Measurements from ENCODE around the gene RBM25. TPM values are rescaled to one million over a fixed set of nuclear protein-coding genes. Genes with fewer than 3 reads are reported as not detected.

The RBM25 gene
- 46.9 to 59.1 TPM (median 54.6 TPM) in 5 replicates for total RNA-seq (2022; extraction: Qiagen RNA extraction)

GRCh38 chr14:73058224-73058921, at the start of gene RBM25:
Gene RBM25 (plus strand): TSS chr14:73058534. CDS start chr14:73071642, 13,108 bp downstream.

GRCh38 chr14:73026845-73027542, 31.3 kb upstream of the RBM25 start, which contains the start of gene ZFYVE1:
Gene ZFYVE1 (minus strand): TSS chr14:73027106. CDS start chr14:73024508, 2,598 bp downstream.

DNA sequence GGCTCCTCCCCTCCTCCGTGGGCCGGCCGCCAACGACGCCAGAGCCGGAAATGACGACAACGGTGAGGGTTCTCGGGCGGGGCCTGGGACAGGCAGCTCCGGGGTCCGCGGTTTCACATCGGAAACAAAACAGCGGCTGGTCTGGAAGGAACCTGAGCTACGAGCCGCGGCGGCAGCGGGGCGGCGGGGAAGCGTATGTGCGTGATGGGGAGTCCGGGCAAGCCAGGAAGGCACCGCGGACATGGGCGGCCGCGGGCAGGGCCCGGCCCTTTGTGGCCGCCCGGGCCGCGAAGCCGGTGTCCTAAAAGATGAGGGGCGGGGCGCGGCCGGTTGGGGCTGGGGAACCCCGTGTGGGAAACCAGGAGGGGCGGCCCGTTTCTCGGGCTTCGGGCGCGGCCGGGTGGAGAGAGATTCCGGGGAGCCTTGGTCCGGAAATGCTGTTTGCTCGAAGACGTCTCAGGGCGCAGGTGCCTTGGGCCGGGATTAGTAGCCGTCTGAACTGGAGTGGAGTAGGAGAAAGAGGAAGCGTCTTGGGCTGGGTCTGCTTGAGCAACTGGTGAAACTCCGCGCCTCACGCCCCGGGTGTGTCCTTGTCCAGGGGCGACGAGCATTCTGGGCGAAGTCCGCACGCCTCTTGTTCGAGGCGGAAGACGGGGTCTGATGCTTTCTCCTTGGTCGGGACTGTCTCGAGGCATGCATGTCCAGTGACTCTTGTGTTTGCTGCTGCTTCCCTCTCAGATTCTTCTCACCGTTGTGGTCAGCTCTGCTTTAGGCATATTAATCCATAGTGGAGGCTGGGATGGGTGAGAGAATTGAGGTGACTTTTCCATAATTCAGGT, 78.3 kb downstream of the RBM25 start, which contains the start of gene PSEN1:
Gene PSEN1 (plus strand): TSS at position 121 of the 839 bp plus-strand sequence. CDS start 11,513 bp downstream, outside the sequence.

Other genes starting within 250 kb of the RBM25 start
- gene DPF3, start 164.4 kb upstream of the RBM25 start, total RNA-seq (2022; extraction: Qiagen RNA extraction) = 0.10 to 0.72 TPM (median 0.24 TPM) in 5 replicates
- gene DCAF4, start 132.1 kb upstream of the RBM25 start, total RNA-seq (2022; extraction: Qiagen RNA extraction) = 24.1 to 33.8 TPM (median 27.7 TPM) in 5 replicates
- 8.5 to 11.6 TPM (median 10.0 TPM) in 5 replicates for gene ZFYVE1, start 31.4 kb upstream of the RBM25 start, total RNA-seq (2022; extraction: Qiagen RNA extraction)
- gene PSEN1, start 78.0 kb downstream of the RBM25 start, total RNA-seq (2022; extraction: Qiagen RNA extraction) = 55.1 to 67.6 TPM (median 64.2 TPM) in 5 replicates
- 5.4 to 6.5 TPM (median 6.1 TPM) in 5 replicates for gene PAPLN, start 179.0 kb downstream of the RBM25 start, total RNA-seq (2022; extraction: Qiagen RNA extraction)